Esophagus (tissue), 2 donors: ENCODE measurements around the gene PRR5L. TPM values are rescaled to one million over a fixed set of nuclear protein-coding genes. Genes with fewer than 3 reads are reported as not detected.

ENCODE experiments used
- H3K27ac ChIP-seq, 2 donors: one replicate each; pipeline ENCODE4 v1.5.1; 2013; ENCODE audit warnings: low read depth in 2 of 2, mild to moderate bottlenecking in 2 of 2, inconsistent platforms in 1 of 2, low read length in 1 of 2, moderate library complexity in 1 of 2
- H3K27me3 ChIP-seq, 2 donors: one replicate each; pipeline ENCODE4 v1.6.1; 2013; ENCODE audit warnings: low read length in 2 of 2, control low read depth in 1 of 2, mild to moderate bottlenecking in 1 of 2; ENCODE audit not compliant: insufficient read depth in 2 of 2, control insufficient read depth in 1 of 2
- H3K36me3 ChIP-seq, 2 donors: one replicate each; pipeline ENCODE4 v1.6.1; 2013; ENCODE audit warnings: low read length in 1 of 2; ENCODE audit not compliant: control insufficient read depth in 2 of 2, insufficient read depth in 2 of 2
- H3K4me1 ChIP-seq, 2 donors: one replicate each; pipeline ENCODE4 v1.6.1; 2013; ENCODE audit warnings: low read length in 1 of 2; ENCODE audit not compliant: control insufficient read depth in 2 of 2, insufficient read depth in 2 of 2
- H3K4me3 ChIP-seq, 2 donors: one replicate each; pipeline ENCODE4 v1.5.1; 2013; ENCODE audit warnings: low read length in 2 of 2, mild to moderate bottlenecking in 2 of 2, low read depth in 1 of 2, moderate library complexity in 1 of 2
- H3K9me3 ChIP-seq, 2 donors: one replicate each; pipeline ENCODE4 v1.6.1; 2013; ENCODE audit warnings: mild to moderate bottlenecking in 2 of 2, low read depth in 1 of 2, low read length in 1 of 2, moderate library complexity in 1 of 2; ENCODE audit not compliant: control insufficient read depth in 2 of 2, insufficient read depth in 1 of 2
- WGBS, 2 donors: extraction: QIAGEN DNeasy Blood & Tissue Kit; methylation state at CpG; one replicate each; pipeline ENCODE4 v1.1.7; 2013; 5-methylcytosine and 5-hydroxymethylcytosine counted together
- polyA plus RNA-seq, 2 donors: library from polyadenylated mRNA; stranded (reverse); fragments of 200-250 nt; gene quantifications; one replicate each; pipeline ENCODE4 v1.2.3, GENCODE V29; 2013
- donor health status: healthy with polysubstance abuse.
- donor health status: Bipolar disorder and iron deficiency.

Gene PRR5L
- polyA plus RNA-seq, 2 donors, result 1.1 to 1.3 TPM

DNA sequence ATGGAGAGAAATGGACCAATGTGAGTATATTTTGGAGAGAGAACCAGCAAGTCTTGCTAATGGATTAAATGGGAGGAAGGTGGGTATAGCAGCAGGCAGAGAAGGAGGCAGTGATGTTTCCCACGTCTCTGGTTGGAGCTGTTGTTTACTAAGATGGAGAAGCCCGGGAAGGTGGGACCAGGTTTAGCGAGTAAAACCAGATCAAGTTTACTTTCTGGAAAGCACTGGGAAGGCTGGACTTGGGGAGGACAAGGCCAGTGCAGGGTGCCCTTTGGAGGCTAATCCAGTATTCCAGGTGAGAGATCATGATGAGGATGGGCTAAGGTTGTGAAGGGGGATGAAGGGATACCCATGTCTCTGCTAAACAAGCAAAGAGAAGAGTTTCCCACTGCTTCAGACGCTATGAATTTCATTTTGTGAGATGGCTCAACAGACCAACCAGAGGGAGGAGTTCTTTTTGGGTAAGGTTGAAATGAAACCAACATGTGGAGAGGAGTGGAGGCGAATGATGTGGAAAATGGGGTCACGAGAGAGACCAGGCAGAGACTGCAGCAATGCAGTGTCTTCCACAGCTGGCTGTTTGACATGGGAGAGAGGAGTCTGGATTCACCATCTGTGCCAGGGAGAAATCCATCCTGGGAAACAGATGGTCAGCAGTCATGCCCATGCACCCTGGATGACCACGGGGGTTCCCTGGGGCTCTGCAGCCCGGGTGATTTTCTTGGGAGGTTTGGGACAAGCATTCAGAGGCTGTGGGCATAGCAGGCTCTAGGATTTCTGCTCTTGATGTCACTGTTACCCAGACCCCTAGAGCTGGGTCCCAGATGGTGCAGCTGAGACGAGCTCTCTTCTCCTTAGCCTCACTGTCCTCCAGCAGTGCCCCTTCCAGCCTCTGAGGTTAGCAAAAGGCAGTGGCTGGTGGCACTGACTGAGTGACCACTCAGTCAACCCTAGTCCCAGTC, 31.8 kb upstream of the PRR5L start:
- Histone ChIP-seq H3K4me1 (no peaks in the 10 kb centered on the region), H3K27me3 (no peaks in the 10 kb centered on the region), H3K4me3 (no peak overlapping the region), H3K27ac (no peak overlapping the region), H3K36me3 (no peaks in the 10 kb centered on the region), H3K9me3 (no peaks in the 10 kb centered on the region)
- WGBS, 2 donors, result 67 to 68% methylated on average over 9 of the region's 9 CpGs

DNA sequence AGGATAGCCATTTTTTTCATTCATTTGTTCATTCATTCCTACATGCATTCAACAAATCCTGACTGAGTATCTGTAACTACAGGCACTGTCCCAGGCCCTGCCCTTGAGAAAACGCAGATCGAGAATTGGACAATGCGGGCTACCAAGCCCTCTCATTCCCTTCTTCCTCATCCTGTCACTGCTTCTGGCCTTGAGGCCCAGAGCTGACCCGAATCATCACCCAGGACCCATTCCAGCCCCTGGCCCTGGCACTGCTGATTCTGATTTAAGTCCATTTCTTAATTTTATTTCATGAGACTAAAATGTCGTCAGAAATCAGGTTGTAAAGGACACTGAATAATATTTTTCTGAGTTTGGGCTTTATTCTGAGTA, 31.1 kb upstream of the PRR5L start:
- H3K27me3 ChIP-seq, result no peaks in the 10 kb centered on the region
- 71 to 88% methylated on average over 5 of the region's 5 CpGs for WGBS, 2 donors
- no peaks in the 10 kb centered on the region for H3K9me3 ChIP-seq

DNA sequence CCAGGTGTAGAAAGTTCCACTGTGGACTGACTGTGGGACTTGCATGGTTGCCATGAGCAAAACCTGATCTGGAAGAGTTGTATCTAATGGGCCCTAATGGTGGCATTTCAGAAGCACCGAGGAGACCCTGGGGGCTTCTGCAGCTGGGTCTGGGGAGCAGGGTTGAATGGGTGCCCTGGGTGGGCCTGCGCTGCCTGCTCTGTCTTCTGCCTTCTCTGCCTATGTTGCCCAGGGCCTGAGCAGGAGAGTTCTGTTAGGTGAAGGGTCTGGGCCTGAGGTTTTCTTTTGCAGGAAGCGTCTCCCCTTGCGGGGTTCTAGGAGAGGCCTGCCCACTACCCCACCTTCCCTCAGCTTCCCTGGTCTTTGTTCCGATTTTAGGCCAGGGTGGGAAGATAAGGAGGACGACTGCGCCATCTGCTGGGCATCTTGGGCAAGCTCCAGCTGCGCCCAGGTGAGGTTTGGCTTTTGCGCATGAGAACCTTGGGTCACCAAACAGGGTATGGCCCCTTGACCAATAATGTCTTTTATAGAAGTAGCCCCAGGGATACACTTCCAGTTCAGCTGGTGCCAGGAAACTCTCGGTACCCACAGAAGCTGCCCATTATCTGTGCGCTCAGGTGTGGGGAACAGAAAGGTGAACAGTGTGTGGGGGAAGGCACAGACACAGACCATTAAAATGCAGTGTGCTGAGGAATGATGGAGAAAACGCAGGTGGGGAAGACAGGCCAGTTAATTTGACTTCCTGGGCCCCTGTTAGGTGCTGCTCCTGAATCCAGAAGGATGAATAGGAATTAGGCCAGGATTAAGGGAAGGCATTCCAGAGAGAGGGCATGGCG, 30.1 kb upstream of the PRR5L start:
- H3K4me3 ChIP-seq, result no peak overlapping the region
- H3K27ac ChIP-seq, result no peak overlapping the region
- H3K9me3 ChIP-seq, result no peaks in the 10 kb centered on the region
- H3K27me3 ChIP-seq, result no peaks in the 10 kb centered on the region
- WGBS, 2 donors, result 29 to 33% methylated on average over 13 of the region's 13 CpGs
- H3K4me1 ChIP-seq, result no peaks in the 10 kb centered on the region
- H3K36me3 ChIP-seq, result peaks cover 0 to 1% of the 10 kb centered on the region in 2 donors

More for the DNA sequence above, 31.1 kb upstream of the PRR5L start:
- H3K4me3 ChIP-seq, result no peak overlapping the region
- H3K27ac ChIP-seq, result no peak overlapping the region
- H3K4me1 ChIP-seq, result no peaks in the 10 kb centered on the region
- no peaks in the 10 kb centered on the region for H3K36me3 ChIP-seq

DNA sequence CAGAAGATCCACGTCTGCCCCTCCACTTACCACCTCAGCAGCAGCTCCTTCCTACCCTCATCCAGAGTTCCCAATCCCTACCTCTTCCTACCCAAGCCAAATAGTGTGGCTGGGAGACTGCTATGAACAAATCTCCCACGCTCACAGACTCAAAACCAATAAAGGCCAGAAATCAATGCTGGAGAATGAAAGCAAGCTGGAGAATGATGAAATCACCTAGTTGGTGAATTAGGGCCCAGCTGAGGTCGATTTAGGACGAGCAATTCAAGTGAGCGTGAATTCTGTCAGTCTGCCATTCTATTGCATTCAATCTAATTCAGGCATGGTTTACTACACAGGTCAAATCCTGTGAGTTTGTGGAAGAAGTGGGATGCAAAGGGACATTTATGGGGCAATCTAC, 29.3 kb upstream of the PRR5L start:
- Histone ChIP-seq H3K9me3 (no peaks in the 10 kb centered on the region), H3K36me3 (peaks cover 3 to 6% of the 10 kb centered on the region in 2 donors), H3K27me3 (no peaks in the 10 kb centered on the region), H3K4me1 (no peaks in the 10 kb centered on the region), H3K27ac (no peak overlapping the region), H3K4me3 (no peak overlapping the region)
- WGBS, 2 donors, result 55 to 67% methylated on average over 5 of the region's 5 CpGs

DNA sequence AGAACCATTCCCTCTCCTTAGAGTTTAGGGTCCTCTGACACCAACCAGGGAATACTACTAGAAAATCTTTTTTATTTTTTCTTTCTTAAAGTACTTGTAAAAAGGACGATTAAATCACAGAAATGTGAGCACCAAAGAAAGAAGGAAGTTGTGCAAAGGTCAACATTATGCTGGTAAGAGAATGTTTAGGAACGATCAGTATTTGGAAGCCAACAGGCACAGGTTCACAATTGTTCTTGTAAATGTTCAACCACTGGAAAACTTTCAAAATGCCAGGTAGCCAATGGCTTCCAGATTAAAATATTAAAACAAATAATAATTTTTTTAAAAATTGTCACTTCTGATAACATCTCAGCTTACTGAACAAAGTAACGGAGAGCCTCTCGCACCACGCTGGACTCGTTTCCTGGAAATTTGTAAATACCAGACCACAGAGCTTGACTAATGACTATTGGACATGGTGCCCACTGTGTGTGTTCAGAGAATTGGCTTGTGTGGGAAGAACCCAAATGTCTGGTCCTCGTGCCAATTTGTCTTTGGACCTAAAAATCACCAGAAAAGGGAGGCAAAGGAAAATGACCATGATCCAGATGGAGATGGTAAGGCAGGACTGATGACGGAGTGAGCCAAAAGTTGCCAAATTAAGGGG, 27.6 kb upstream of the PRR5L start:
- 62 to 80% methylated on average over 8 of the region's 8 CpGs for WGBS, 2 donors
- no peaks in the 10 kb centered on the region for H3K27me3 ChIP-seq
- no peak overlapping the region for H3K27ac ChIP-seq
- H3K9me3 ChIP-seq, result no peaks in the 10 kb centered on the region
- H3K4me3 ChIP-seq, result no peak overlapping the region
- peaks cover 6 to 14% of the 10 kb centered on the region in 2 donors for H3K36me3 ChIP-seq
- H3K4me1 ChIP-seq, result no peaks in the 10 kb centered on the region

DNA sequence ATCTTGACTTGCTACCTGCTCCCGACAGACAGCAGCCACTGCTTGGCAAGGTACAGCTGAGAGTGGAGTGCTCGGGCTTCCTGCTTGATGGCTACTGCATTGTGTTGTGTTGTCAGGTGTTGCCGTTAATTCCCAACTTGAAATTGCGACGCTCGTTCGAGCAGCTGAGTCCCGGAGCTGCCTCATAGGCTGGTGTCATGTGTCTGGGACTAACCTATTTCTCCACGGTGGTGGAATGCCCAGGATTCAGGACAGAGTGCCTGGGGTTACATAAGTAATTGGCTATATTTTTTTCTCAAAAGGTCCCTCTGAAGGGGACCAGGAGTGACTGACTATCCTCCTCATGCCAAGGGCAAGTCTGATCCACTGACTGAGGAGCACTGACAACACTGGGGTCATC, 25.4 kb upstream of the PRR5L start:
- no peak overlapping the region for H3K4me3 ChIP-seq
- H3K27ac ChIP-seq, result no peak overlapping the region
- peaks cover 12 to 26% of the 10 kb centered on the region in 2 donors for H3K36me3 ChIP-seq
- H3K9me3 ChIP-seq, result no peaks in the 10 kb centered on the region
- H3K4me1 ChIP-seq, result no peaks in the 10 kb centered on the region
- H3K27me3 ChIP-seq, result no peaks in the 10 kb centered on the region
- 90% methylated on average over 9 of the region's 9 CpGs for WGBS, 2 donors

DNA sequence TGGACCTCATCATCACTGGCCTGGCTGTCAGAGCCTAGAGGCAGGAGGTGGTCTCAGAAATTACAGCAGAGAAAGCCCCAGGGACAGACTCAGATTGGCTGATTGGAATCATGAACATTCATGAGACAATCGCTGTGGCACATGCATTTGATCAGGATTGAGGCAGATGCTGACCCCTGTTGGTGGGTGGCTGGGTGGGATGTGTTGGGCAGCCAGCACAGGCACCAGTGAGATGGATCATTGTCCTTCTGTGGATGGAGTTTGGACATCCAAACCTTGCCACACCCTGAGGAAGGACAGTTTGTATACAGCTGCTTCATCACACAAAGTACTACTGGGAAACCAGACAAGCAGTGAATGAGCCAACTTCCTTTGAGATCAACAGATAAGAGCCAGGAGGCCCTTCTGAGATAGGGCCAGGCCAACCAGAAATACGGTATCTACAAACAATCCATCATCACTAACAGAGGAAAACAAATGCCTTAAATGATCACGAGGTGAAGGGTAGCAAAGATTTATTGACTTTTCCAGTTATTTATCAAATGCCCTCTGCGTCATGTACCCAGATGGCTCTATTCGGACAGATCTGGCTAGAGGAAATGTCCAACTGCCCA, 24.2 kb upstream of the PRR5L start:
- Histone ChIP-seq H3K4me3 (no peak overlapping the region), H3K27ac (no peak overlapping the region), H3K9me3 (no peaks in the 10 kb centered on the region), H3K27me3 (no peaks in the 10 kb centered on the region), H3K36me3 (peaks cover 12 to 29% of the 10 kb centered on the region in 2 donors), H3K4me1 (no peaks in the 10 kb centered on the region)
- WGBS, 2 donors, result 79 to 84% methylated on average over 5 of the region's 5 CpGs

DNA sequence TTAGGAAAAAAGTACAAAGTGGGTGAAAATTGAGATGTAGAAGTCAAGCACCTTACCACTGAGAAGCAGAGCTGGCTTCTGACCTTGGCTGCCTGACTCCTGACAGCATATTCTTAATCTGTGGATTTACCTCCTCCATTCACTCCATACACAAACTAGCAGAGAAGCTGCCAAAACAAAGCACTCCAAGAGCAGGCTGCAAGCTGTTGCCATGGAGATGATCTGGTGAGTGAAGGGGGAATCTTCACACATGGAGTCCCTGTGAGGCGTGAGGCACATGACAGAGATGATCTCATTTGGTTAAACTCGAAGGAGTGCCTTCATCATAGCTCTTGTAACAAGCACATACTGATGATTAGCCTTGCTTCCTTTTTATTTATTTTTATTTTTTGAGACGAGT, 23.0 kb upstream of the PRR5L start:
- H3K4me1 ChIP-seq, result no peaks in the 10 kb centered on the region
- H3K9me3 ChIP-seq, result no peaks in the 10 kb centered on the region
- H3K27ac ChIP-seq, result no peak overlapping the region
- H3K27me3 ChIP-seq, result no peaks in the 10 kb centered on the region
- peaks cover 12 to 29% of the 10 kb centered on the region in 2 donors for H3K36me3 ChIP-seq
- WGBS, 2 donors, result 71 to 92% methylated on average over 3 of the region's 3 CpGs
- H3K4me3 ChIP-seq, result no peak overlapping the region

DNA sequence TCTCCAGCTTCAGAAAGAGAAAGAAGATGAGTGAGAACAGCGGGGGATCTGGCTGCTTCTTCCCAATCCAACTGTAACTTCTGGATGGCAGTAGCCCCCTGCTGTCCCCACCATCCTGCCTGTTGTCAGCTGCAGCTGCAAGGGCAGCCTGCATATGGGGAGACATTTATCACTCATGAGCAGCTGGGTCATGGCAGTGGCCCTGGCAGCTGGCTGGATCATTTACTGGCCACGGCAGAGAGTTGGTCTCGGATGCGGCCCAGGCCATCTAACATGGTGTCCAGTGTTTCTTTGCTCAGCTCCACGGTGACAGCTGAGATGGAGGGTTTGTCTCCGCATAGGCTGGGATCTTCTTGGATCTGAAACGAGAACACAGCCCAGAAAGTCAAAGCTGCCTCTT, 21.7 kb upstream of the PRR5L start:
- Histone ChIP-seq H3K4me1 (no peaks in the 10 kb centered on the region), H3K9me3 (no peaks in the 10 kb centered on the region), H3K27ac (no peak overlapping the region), H3K36me3 (peaks cover 12 to 34% of the 10 kb centered on the region in 2 donors), H3K27me3 (no peaks in the 10 kb centered on the region), H3K4me3 (no peak overlapping the region)
- 90 to 95% methylated on average over 7 of the region's 7 CpGs for WGBS, 2 donors
